K562 (cell line): ENCODE measurements around the gene LCP2. TPM values are rescaled to one million over a fixed set of nuclear protein-coding genes. Genes with fewer than 3 reads are reported as not detected.
"Not testable (repeated sequence)": the region's sequence is repeated elsewhere in the genome, so short reads cannot be mapped to it uniquely, and the experiment has no call there.

Experiments
- ATAC-seq: fragments of 200-7000 bp; cut with Tn5 transposase; 3 replicates; pipeline ENCODE4 v1.9.1; 2020; ENCODE audit warnings: moderate library complexity
- BruUV-seq: library from RNA; stranded (reverse); fragments of 400-500 nt; replicated peaks from 2 replicates; lab custom pipeline; 2021; lab: Mats Ljungman, UMichigan
- CTCF ChIA-PET: fragments of 300-600 bp; formaldehyde crosslinking; extraction: SDS; loops from one replicate; lab custom pipeline; 2021; ENCODE audit warnings: low intra/inter-chr PET ratio; lab: Yijun Ruan, JAX
- POLR2A ChIA-PET: fragments of 300-600, 350-650 bp; sonication (Branson Sonifier 250); formaldehyde crosslinking; extraction: SDS; loops from one replicate; lab custom pipeline; 2021; ENCODE audit warnings: antibody characterized with exemption, inconsistent platforms; lab: Yijun Ruan, JAX
- DNase-seq, 4 experiments: peaks; one replicate each; pipeline versions ENCODE4 v3.0.0 to v3.0.0-alpha.2; 2011 to 2018; ENCODE audit warnings: low spot score in 3 of 4, mixed read lengths in 3 of 4; ENCODE audit errors: extremely low read depth in 1 of 4
- FAIRE-seq: peaks from 2 replicates; lab custom pipeline; 2011; peaks lifted over from hg19 to GRCh38; lab: Jason Lieb, UNC
- H2AFZ ChIP-seq: 2 replicates; pipeline ENCODE4 v1.6.0; 2011; ENCODE audit warnings: low read depth, low read length, control low read depth, inconsistent platforms
- H3K27ac ChIP-seq: fragments of 200-600 bp; 3 replicates; pipeline ENCODE4 v1.8.0; 2011; ENCODE audit warnings: low read depth, mild to moderate bottlenecking, control low read depth, inconsistent platforms, low read length, moderate library complexity, mixed read lengths; ENCODE audit errors: extremely low read depth
- H3K27me3 ChIP-seq, 2 experiments: fragments of 300-600 bp in 1 of 2; 2 replicates in 1 of 2; 3 replicates in 1 of 2; pipeline versions ENCODE4 v1.6.0 to v1.8.0; 2011; ENCODE audit warnings: inconsistent platforms in 2 of 2, low read length in 2 of 2, mild to moderate bottlenecking in 1 of 2, mixed read lengths in 1 of 2, moderate library complexity in 1 of 2; ENCODE audit not compliant: control insufficient read depth in 2 of 2, insufficient read depth in 2 of 2
- H3K36me3 ChIP-seq: fragments of 300-600 bp; 3 replicates; pipeline ENCODE4 v1.8.0; 2011; ENCODE audit warnings: mild to moderate bottlenecking, low read length, inconsistent platforms; ENCODE audit not compliant: control insufficient read depth, insufficient read depth
- H3K4me1 ChIP-seq, 2 experiments: fragments of 200-600 bp in 1 of 2; replicated peaks in 1 of 2; 2 replicates in 1 of 2; 3 replicates in 1 of 2; pipeline versions ENCODE4 v1.5.1 to v1.8.0; 2011; ENCODE audit warnings: inconsistent platforms in 2 of 2, low read length in 2 of 2, mild to moderate bottlenecking in 1 of 2, mixed read lengths in 1 of 2, moderate library complexity in 1 of 2; ENCODE audit not compliant: control insufficient read depth in 2 of 2, insufficient read depth in 2 of 2
- H3K4me2 ChIP-seq: 2 replicates; pipeline ENCODE4 v1.6.1; 2011; ENCODE audit warnings: low read length, control low read depth, inconsistent platforms, mixed read lengths; ENCODE audit not compliant: insufficient read depth
- H3K4me3 ChIP-seq: fragments of 200-600 bp; sonication (generic), shearing (Covaris generic); 2 replicates; pipeline ENCODE4 v1.5.1; 2016; ENCODE audit warnings: control low read depth, inconsistent platforms
- H3K79me2 ChIP-seq: fragments of 200-600 bp; 3 replicates; pipeline ENCODE4 v1.8.0; 2011; ENCODE audit warnings: low read length, inconsistent platforms; ENCODE audit not compliant: control insufficient read depth, insufficient read depth
- H3K9ac ChIP-seq, 2 experiments: 2 replicates each; pipeline versions ENCODE4 v1.6.0 to v1.6.1; 2011; ENCODE audit warnings: low read depth in 2 of 2, low read length in 2 of 2, control low read depth in 1 of 2, inconsistent platforms in 1 of 2, mild to moderate bottlenecking in 1 of 2, mixed read lengths in 1 of 2; ENCODE audit not compliant: insufficient read depth in 1 of 2
- H3K9me1 ChIP-seq: one replicate; pipeline ENCODE4 v1.6.0; 2011; ENCODE audit warnings: inconsistent platforms, mild to moderate bottlenecking, low read length, moderate library complexity; ENCODE audit not compliant: control insufficient read depth, insufficient read depth
- H3K9me3 ChIP-seq: replicated peaks from 2 replicates; pipeline ENCODE4 v1.5.1; 2011; ENCODE audit warnings: low read depth, low read length, inconsistent platforms; ENCODE audit not compliant: control insufficient read depth, insufficient read depth
- H4K20me1 ChIP-seq: replicated peaks from 2 replicates; pipeline ENCODE4 v1.6.1; 2011; ENCODE audit warnings: low read length, inconsistent platforms, mixed read lengths; ENCODE audit not compliant: control insufficient read depth, insufficient read depth
- CHD1 ChIP-seq: fragments of 200-600 bp; sonication (generic); IDR thresholded peaks from one replicate; pipeline ENCODE4 v1.6.1; 2012; ENCODE audit warnings: mild to moderate bottlenecking, moderate library complexity, low read length, inconsistent platforms
- ZNF174 ChIP-seq: fragments of 250-450 bp; sonication (Bioruptor Pico); IDR thresholded peaks from 2 replicates; pipeline ENCODE4 v1.4.0; 2020; ENCODE audit warnings: mild to moderate bottlenecking
- WGBS: fragments of 100-300 bp; shearing (Covaris generic); methylation state at CpG from one replicate; pipeline ENCODE4 v1.1.6; 2016; ENCODE audit warnings: low coverage, mixed read lengths; ENCODE audit not compliant: insufficient coverage; ENCODE audit errors: missing lambda C conversion rate; 5-methylcytosine and 5-hydroxymethylcytosine counted together
- in situ Hi-C: fragments of 300-500 bp; cut with MboI; formaldehyde crosslinking; loops from 4 replicates; pipeline ENCODE4 v1.15.0; 2018; ENCODE audit warnings: inconsistent platforms, mixed read lengths
- intact Hi-C: fragments of 100-400 bp; cut with micrococcal nuclease; formaldehyde crosslinking; loops from 2 replicates; pipeline ENCODE4 v1.14.2; 2022
- polyA plus RNA-seq, 8 experiments: library from polyadenylated mRNA; depleted of rRNA in 4 of 8; stranded (reverse) in 5 of 8; unstranded in 3 of 8; fragments of >200 nt; fragmentation: Nextera tagmentation in 2 of 8; fragmentation: Illumina TruSeq in 1 of 8; extraction: Ambion mirVana in 2 of 8; extraction: Trizol in 1 of 8; gene quantifications; 2 replicates each; pipeline versions ENCODE4 v1.2.1 to v1.2.3, GENCODE V29; 2011 to 2014; ENCODE audit warnings: inconsistent platforms in 1 of 8, missing spikeins in 1 of 8
- total RNA-seq, 7 experiments: library from RNA; depleted of rRNA in 6 of 7; stranded (reverse); fragments of >200 nt in 6 of 7; fragmentation: Illumina TruSeq in 2 of 7; extraction: Trizol in 2 of 7; gene quantifications; 2 replicates each; pipeline versions ENCODE4 v1.2.1 to v1.2.3, GENCODE V29; 2011 to 2021; ENCODE audit warnings: low replicate concordance in 1 of 7
- TF ChIP-seq, protein P1 (sequence below): fragments of 450-650 bp; formaldehyde crosslinking; IDR thresholded peaks from 2 replicates; pipeline ENCODE4 v1.4.0; 2020; ENCODE audit warnings: mild to moderate bottlenecking, mixed read lengths

The LCP2 gene
- total and polyA plus RNA-seq, 9 of the 15 experiments (the other 6 are each of a cell fraction or from before 2014, with no cell fraction given): 4.0 to 31.3 (median 14.6) TPM

DNA sequence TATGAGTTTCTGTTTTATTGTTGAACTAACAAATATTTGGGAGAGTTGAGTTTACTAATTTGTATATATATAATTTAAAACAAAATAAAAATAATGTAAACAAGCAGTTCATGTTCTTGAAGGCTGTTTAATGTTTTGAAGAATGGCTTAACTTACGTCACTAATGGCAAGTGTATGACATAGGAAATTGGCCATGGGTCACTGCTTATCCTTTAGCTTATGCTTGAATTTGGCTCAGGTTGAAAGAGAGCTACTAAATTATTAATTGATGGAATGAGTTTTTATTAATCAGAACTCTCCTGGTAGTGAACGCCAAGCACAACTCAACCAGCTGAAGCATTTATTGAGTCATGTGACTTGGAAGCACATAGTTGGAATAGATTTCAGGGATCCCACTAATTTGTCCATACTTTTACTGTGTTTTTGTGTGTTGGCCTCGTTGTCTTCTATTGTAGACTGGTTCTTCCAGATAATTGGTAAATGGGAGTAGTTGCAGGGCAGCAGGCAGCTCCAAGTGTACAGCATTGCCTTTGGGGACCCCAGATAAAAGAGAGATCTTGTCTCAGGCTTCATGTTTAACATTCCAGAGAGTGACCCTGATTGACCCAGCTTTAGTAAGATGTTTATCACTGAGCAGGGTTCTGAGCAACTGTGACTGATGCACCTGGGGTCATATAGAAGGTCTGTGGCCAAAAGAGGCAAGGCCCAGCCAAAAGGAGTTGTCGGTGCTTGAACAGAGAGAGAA is 51.3 kb downstream of the LCP2 start:
- Histone ChIP-seq H3K4me3 (no peak overlapping the region), H3K4me1 (peaks cover 0 to 28% of the 10 kb centered on the region in 2 experiments; a peak in 3 of 5 replicates), H3K9me3 (no peaks in the 10 kb centered on the region), H4K20me1 (no peaks in the 10 kb centered on the region), H2AFZ (no peak overlapping the region), H3K36me3 (0 out of 3 replicates have a peak, but pooled peaks cover 3% of the 10 kb centered on the region), H3K27me3 (no peaks in the 10 kb centered on the region), H3K4me2 (no peak overlapping the region), H3K79me2 (no peaks in the 10 kb centered on the region), H3K9me1 (no peaks in the 10 kb centered on the region), H3K27ac (no peak overlapping the region), H3K9ac (no peak overlapping the region)
- DNase-seq: no peak
- ChIA-PET CTCF (no interaction called here), POLR2A (interaction anchor here (1.3 to 1.4 kb wide), 2 partner anchors 32 to 51 kb away, joined by 3 read pairs; no protein-coding TSS in a partner anchor)
- no peak for TF ChIP-seq ZNF174 (CRISPR knock-in tag)
- TF ChIP-seq, protein P1, sequence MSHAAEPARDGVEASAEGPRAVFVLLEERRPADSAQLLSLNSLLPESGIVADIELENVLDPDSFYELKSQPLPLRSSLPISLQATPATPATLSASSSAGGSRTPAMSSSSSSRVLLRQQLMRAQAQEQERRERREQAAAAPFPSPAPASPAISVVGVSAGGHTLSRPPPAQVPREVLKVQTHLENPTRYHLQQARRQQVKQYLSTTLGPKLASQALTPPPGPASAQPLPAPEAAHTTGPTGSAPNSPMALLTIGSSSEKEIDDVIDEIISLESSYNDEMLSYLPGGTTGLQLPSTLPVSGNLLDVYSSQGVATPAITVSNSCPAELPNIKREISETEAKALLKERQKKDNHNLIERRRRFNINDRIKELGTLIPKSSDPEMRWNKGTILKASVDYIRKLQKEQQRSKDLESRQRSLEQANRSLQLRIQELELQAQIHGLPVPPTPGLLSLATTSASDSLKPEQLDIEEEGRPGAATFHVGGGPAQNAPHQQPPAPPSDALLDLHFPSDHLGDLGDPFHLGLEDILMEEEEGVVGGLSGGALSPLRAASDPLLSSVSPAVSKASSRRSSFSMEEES (CRISPR knock-in tag): peak; percentile 75
- TF ChIP-seq CHD1: no peak
- WGBS: 52% methylated on average over 4 of the region's 4 CpGs
- ATAC-seq: no peak
- intact Hi-C loops (no loop called here), in situ Hi-C loops (no loop called here)
- no peak for FAIRE-seq
- BruUV-seq: no TSS peak

- FAIRE-seq, H4K20me1 ChIP-seq, DNase-seq, H3K27ac ChIP-seq, H3K79me2 ChIP-seq, ATAC-seq, intact Hi-C loops, BruUV-seq, H3K4me2 ChIP-seq, H2AFZ ChIP-seq, H3K27me3 ChIP-seq, in situ Hi-C loops, CTCF ChIA-PET, H3K9me3 ChIP-seq, H3K9ac ChIP-seq, H3K9me1 ChIP-seq, H3K4me3 ChIP-seq, H3K36me3 ChIP-seq: not testable (repeated sequence)
- 76% methylated on average over 6 of the region's 23 CpGs for WGBS
- POLR2A ChIA-PET: interaction anchor here (1.4 kb wide), 1 partner anchor 33 kb away, joined by 3 read pairs; no protein-coding TSS in a partner anchor
- peaks cover 0 to 21% of the 10 kb centered on the region in 2 experiments; a peak in 3 of 5 replicates for H3K4me1 ChIP-seq
Measured at GRCh38 chr5:170245436-170245835, 52.1 kb downstream of the LCP2 start.
